ENCODE results near the gene SCMH1. TPM values are rescaled to one million over a fixed set of nuclear protein-coding genes. Genes with fewer than 3 reads are reported as not detected.
A peak's percentile ranks its signal among the peaks of the same experiment; 100 is the strongest.

The SCMH1 gene
- total and polyA plus RNA-seq, 2 experiments from 2014 or later = 15.0 to 19.4 TPM

DNA sequence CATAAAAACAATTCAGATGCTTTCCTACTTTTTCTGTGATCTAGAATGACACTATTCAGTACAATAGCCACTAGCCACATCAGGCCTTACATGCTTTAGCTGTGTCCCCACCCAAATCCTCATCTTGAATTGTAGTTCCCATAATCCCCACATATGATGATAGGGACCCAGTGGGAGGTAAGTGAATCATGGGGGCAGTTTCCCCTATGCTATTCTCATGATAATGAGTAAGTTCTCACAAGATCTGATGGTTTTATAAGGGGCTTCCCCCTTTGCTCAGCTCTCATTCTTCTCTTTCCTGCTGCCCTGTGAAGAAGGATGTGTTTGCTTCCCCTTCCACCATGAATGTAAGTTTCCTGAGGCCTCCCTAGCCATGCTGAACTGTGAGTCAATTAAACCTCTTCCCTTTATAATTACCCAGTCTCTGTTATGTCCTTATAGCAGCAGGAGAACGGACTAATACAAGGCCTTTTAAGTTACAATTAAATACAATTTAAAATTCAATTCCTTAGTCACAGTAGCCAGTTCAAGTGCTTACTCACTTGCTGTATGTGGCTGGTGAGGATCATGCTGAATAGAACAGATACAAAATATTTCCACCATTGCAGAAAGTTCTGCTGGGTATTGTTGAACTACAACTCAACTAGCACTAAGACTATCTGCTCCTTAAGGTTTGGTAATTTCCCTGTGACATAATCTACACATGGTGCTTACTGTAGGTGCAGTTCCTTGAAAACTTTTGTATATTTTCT, 106.7 kb downstream of the SCMH1 start:
- H4K20me1 ChIP-seq (replicated peaks; ENCODE audit: insufficient read depth) = no peaks in the 10 kb centered on the region
- ATAC-seq = no peak
- no peaks in the 10 kb centered on the region for H3K27me3 ChIP-seq (ENCODE audit: insufficient read depth)
- H3K4me1 ChIP-seq (ENCODE audit: insufficient read depth) = no peaks in the 10 kb centered on the region
- no peak overlapping the region for H2AFZ ChIP-seq
- no peak overlapping the region for H3K4me2 ChIP-seq
- H3K4me3 Mint-ChIP-seq = no peak overlapping the region
- no peaks in the 10 kb centered on the region for H3K79me2 ChIP-seq (replicated peaks; ENCODE audit: insufficient read depth)
- no peak overlapping the region for H3K4me3 ChIP-seq
- peaks cover 70% of the 10 kb centered on the region for H3K36me3 Mint-ChIP-seq (ENCODE audit: low read depth)
- no peaks in the 10 kb centered on the region for H3F3A ChIP-seq (replicated peaks; ENCODE audit: low read depth)
- peaks cover 33% of the 10 kb centered on the region for H3K9me3 Mint-ChIP-seq
- peaks cover 3% of the 10 kb centered on the region; the same call in 2 of the 3 replicates for H3K4me1 Mint-ChIP-seq
- DNase-seq (ENCODE audit: low spot score) = peak; percentile 10
- no peak for TF ChIP-seq ZNF331 (CRISPR knock-in tag; IDR thresholded peaks at IDR 0.05; ENCODE audit: low read depth)
- TF ChIP-seq ZNF462 (CRISPR knock-in tag; IDR thresholded peaks at IDR 0.05) = no peak
- TF ChIP-seq, protein P1, sequence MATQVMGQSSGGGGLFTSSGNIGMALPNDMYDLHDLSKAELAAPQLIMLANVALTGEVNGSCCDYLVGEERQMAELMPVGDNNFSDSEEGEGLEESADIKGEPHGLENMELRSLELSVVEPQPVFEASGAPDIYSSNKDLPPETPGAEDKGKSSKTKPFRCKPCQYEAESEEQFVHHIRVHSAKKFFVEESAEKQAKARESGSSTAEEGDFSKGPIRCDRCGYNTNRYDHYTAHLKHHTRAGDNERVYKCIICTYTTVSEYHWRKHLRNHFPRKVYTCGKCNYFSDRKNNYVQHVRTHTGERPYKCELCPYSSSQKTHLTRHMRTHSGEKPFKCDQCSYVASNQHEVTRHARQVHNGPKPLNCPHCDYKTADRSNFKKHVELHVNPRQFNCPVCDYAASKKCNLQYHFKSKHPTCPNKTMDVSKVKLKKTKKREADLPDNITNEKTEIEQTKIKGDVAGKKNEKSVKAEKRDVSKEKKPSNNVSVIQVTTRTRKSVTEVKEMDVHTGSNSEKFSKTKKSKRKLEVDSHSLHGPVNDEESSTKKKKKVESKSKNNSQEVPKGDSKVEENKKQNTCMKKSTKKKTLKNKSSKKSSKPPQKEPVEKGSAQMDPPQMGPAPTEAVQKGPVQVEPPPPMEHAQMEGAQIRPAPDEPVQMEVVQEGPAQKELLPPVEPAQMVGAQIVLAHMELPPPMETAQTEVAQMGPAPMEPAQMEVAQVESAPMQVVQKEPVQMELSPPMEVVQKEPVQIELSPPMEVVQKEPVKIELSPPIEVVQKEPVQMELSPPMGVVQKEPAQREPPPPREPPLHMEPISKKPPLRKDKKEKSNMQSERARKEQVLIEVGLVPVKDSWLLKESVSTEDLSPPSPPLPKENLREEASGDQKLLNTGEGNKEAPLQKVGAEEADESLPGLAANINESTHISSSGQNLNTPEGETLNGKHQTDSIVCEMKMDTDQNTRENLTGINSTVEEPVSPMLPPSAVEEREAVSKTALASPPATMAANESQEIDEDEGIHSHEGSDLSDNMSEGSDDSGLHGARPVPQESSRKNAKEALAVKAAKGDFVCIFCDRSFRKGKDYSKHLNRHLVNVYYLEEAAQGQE (IDR thresholded peaks at IDR 0.05; ENCODE audit: unreplicated experiment) = no peak
- TF ChIP-seq POLR2AphosphoS5 (IDR thresholded peaks at IDR 0.05; ENCODE audit: low read depth) = no peak
- TF ChIP-seq EZH2 (IDR thresholded peaks at IDR 0.05; ENCODE audit: low read depth, unreplicated experiment) = no peak
- no peak for TF ChIP-seq CREB1 (CRISPR knock-in tag; IDR thresholded peaks at IDR 0.05; ENCODE audit: low read depth)
- TF ChIP-seq EZH2phosphoT487 (IDR thresholded peaks at IDR 0.05; ENCODE audit: unreplicated experiment) = no peak
- TF ChIP-seq STAT1 (IDR thresholded peaks at IDR 0.05; ENCODE audit: unreplicated experiment) = no peak
- no peak for TF ChIP-seq NANOG (IDR thresholded peaks at IDR 0.05; ENCODE audit: borderline replicate concordance)
- TF ChIP-seq, protein P2, sequence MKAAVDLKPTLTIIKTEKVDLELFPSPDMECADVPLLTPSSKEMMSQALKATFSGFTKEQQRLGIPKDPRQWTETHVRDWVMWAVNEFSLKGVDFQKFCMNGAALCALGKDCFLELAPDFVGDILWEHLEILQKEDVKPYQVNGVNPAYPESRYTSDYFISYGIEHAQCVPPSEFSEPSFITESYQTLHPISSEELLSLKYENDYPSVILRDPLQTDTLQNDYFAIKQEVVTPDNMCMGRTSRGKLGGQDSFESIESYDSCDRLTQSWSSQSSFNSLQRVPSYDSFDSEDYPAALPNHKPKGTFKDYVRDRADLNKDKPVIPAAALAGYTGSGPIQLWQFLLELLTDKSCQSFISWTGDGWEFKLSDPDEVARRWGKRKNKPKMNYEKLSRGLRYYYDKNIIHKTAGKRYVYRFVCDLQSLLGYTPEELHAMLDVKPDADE (IDR thresholded peaks at IDR 0.05) = no peak
- TF ChIP-seq JUNB (IDR thresholded peaks at IDR 0.05; ENCODE audit: unreplicated experiment) = no peak
- TF ChIP-seq ZNF114 (CRISPR knock-in tag; IDR thresholded peaks at IDR 0.05) = no peak
- TF ChIP-seq, protein P3, sequence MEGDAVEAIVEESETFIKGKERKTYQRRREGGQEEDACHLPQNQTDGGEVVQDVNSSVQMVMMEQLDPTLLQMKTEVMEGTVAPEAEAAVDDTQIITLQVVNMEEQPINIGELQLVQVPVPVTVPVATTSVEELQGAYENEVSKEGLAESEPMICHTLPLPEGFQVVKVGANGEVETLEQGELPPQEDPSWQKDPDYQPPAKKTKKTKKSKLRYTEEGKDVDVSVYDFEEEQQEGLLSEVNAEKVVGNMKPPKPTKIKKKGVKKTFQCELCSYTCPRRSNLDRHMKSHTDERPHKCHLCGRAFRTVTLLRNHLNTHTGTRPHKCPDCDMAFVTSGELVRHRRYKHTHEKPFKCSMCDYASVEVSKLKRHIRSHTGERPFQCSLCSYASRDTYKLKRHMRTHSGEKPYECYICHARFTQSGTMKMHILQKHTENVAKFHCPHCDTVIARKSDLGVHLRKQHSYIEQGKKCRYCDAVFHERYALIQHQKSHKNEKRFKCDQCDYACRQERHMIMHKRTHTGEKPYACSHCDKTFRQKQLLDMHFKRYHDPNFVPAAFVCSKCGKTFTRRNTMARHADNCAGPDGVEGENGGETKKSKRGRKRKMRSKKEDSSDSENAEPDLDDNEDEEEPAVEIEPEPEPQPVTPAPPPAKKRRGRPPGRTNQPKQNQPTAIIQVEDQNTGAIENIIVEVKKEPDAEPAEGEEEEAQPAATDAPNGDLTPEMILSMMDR (conservative IDR thresholded peaks at IDR 0.05; ENCODE audit: low read depth in 2 of 2) = no peak
- H3K27ac Mint-ChIP-seq = no peak overlapping the region
- 0 out of 2 replicates have a peak, but pooled peaks cover 4% of the 10 kb centered on the region for H3K9me2 ChIP-seq (ENCODE audit: insufficient read depth)
- H3K36me3 ChIP-seq (ENCODE audit: insufficient read depth) = no peaks in the 10 kb centered on the region; the same call in 1 of the 2 replicates
- H3K27me3 Mint-ChIP-seq (ENCODE audit: insufficient read depth, low read depth, poor library complexity) = no peaks in the 10 kb centered on the region
- H3K27ac ChIP-seq (ENCODE audit: low read depth) = no peak overlapping the region
